A549 (cell line): ENCODE data around the gene ITGA7.

Experiments
- CHD4 ChIP-seq: fragments of 200-600 bp; sonication (generic); IDR thresholded peaks from 2 replicates; pipeline ENCODE4 v1.6.1; 2016; ENCODE audit warnings: antibody characterized with exemption, mild to moderate bottlenecking, borderline replicate concordance
- CTCF ChIP-seq: fragments of >200 bp; sonication (Bioruptor Twin); formaldehyde crosslinking; IDR thresholded peaks from 3 replicates; pipeline ENCODE4 v1.5.1; 2016
- EP300 ChIP-seq, 2 experiments: fragments of >200 bp; sonication (Bioruptor Twin); formaldehyde crosslinking; IDR thresholded peaks; 2 replicates in 1 of 2; 3 replicates in 1 of 2; pipeline ENCODE4 v1.6.1; 2016 to 2017
- NR3C1 ChIP-seq: fragments of >200 bp; sonication (Bioruptor Twin); formaldehyde crosslinking; IDR thresholded peaks from 3 replicates; pipeline ENCODE4 v1.6.1; 2017
- POLR2A ChIP-seq: IDR thresholded peaks from 2 replicates; pipeline ENCODE4 v1.6.1; 2012; ENCODE audit warnings: mild to moderate bottlenecking, low read length
- REST ChIP-seq: fragments of 200-600 bp; sonication (generic); IDR thresholded peaks from 2 replicates; pipeline ENCODE4 v1.6.1; 2016; ENCODE audit warnings: antibody characterized with exemption, mild to moderate bottlenecking, moderate library complexity
- RNF2 ChIP-seq: fragments of 200-600 bp; sonication (generic); IDR thresholded peaks from 2 replicates; pipeline ENCODE4 v1.6.1; 2016; ENCODE audit warnings: low read depth, mild to moderate bottlenecking, antibody characterized with exemption, moderate library complexity, borderline replicate concordance

- TF ChIP-seq CTCF (peak; percentile 95), NR3C1 (no peak), RNF2 (no peak), POLR2A (no peak), REST (no peak), EP300 (IDR thresholded peaks at IDR 0.05) (no peak), CHD4 (no peak)
Observed at GRCh38 chr12:55738123-55739024, 30.7 kb upstream of the ITGA7 start.
